G401 (cell line): ENCODE data around the gene MRPL27. TPM values are rescaled to one million over a fixed set of nuclear protein-coding genes. Genes with fewer than 3 reads are reported as not detected.
A peak's percentile ranks its signal among the peaks of the same experiment; 100 is the strongest.
"Not testable (repeated sequence)": the region's sequence is repeated elsewhere in the genome, so short reads cannot be mapped to it uniquely, and the experiment has no call there.

ENCODE experiments used
- DNase-seq: peaks from one replicate; pipeline ENCODE4 v3.0.0-alpha.2; 2015; ENCODE audit warnings: low spot score
- in situ Hi-C: cut with HindIII; loops from 2 replicates; pipeline ENCODE4 v1.10.0; 2016; ENCODE audit warnings: low sequenced_read_pairs, mixed read lengths
- total RNA-seq: library from RNA; depleted of rRNA; stranded (reverse); fragments of >200 nt; shearing (Covaris generic); gene quantifications from 2 replicates; pipeline ENCODE4 v1.2.3, GENCODE V29; 2014

The MRPL27 gene
- total RNA-seq, 1 experiment from 2014 or later, result 69.9 TPM

GRCh38 chr17:50349243-50349600 lies 23.8 kb downstream of the MRPL27 start:
- DNase-seq, result no peak
- in situ Hi-C loops, result no loop called here

- DNase-seq, result no peak
- in situ Hi-C loops, result no loop called here
Measured at GRCh38 chr17:50348522-50349242, 24.3 kb downstream of the MRPL27 start.

GRCh38 chr17:50347894-50348291 lies 25.1 kb downstream of the MRPL27 start:
- in situ Hi-C loops, result no loop called here
- no peak for DNase-seq

GRCh38 chr17:50347117-50347893 lies 25.7 kb downstream of the MRPL27 start:
- peak; percentile 11 for DNase-seq
- in situ Hi-C loops, result no loop called here

GRCh38 chr17:50346313-50347116 lies 26.5 kb downstream of the MRPL27 start:
- peak; percentile 25 for DNase-seq
- in situ Hi-C loops, result no loop called here

GRCh38 chr17:50345432-50346312 lies 27.3 kb downstream of the MRPL27 start, which contains the start of gene XYLT2:
XYLT2 (plus strand) TSS chr17:50346126; CDS start chr17:50346141, 15 bp downstream.
- in situ Hi-C loops, result no loop called here
- peak; percentile 86 for DNase-seq

GRCh38 chr17:50344731-50345365 lies 28.1 kb downstream of the MRPL27 start:
- DNase-seq, result no peak
- in situ Hi-C loops, result no loop called here

GRCh38 chr17:50339381-50339780 lies 33.6 kb downstream of the MRPL27 start:
- in situ Hi-C loops, result no loop called here

GRCh38 chr17:50338645-50339044 lies 34.3 kb downstream of the MRPL27 start:
- no peak for DNase-seq
- in situ Hi-C loops, result no loop called here

More at GRCh38 chr17:50339381-50339780, 33.6 kb downstream of the MRPL27 start:
- no peak for DNase-seq

GRCh38 chr17:50337956-50338355 lies 35.0 kb downstream of the MRPL27 start:
- in situ Hi-C loops, result no loop called here
- DNase-seq, result no peak

- in situ Hi-C loops, result not testable (repeated sequence)
Measured at GRCh38 chr17:50333291-50334057, 39.5 kb downstream of the MRPL27 start.

GRCh38 chr17:50332196-50332595 lies 40.8 kb downstream of the MRPL27 start:
- no peak for DNase-seq
- in situ Hi-C loops, result no loop called here

More at GRCh38 chr17:50333291-50334057, 39.5 kb downstream of the MRPL27 start:
- not testable (repeated sequence) for DNase-seq

- in situ Hi-C loops, result no loop called here
- DNase-seq, result no peak
Measured at GRCh38 chr17:50331085-50331791, 41.7 kb downstream of the MRPL27 start.

GRCh38 chr17:50330151-50330775 lies 42.7 kb downstream of the MRPL27 start:
- in situ Hi-C loops, result no loop called here
- no peak for DNase-seq

- DNase-seq, result no peak
- in situ Hi-C loops, result no loop called here
Measured at GRCh38 chr17:50329716-50330115, 43.3 kb downstream of the MRPL27 start.
